GM18519 (cell line): Measurements from ENCODE around the gene HSDL2.
"Not testable (repeated sequence)": the region's sequence is repeated elsewhere in the genome, so short reads cannot be mapped to it uniquely, and the experiment has no call there.

ENCODE experiments used
- ATAC-seq: cut with Tn5 transposase; IDR thresholded peaks from one replicate; pipeline ENCODE4 v1.9.1; 2021; ENCODE audit warnings: mild to moderate bottlenecking, moderate library complexity; ENCODE audit not compliant: unreplicated experiment, low FRiP score

HSDL2 gene

GRCh38 chr9:112365257-112365656 is 14.7 kb upstream of the HSDL2 start:
- ATAC-seq, result not testable (repeated sequence)

- ATAC-seq, result no peak
Observed at GRCh38 chr9:112366591-112366990, 13.3 kb upstream of the HSDL2 start.

GRCh38 chr9:112367465-112367864 is 12.4 kb upstream of the HSDL2 start:
- no peak for ATAC-seq

GRCh38 chr9:112369817-112370216 is 10.1 kb upstream of the HSDL2 start:
- no peak for ATAC-seq

GRCh38 chr9:112371060-112371459 is 8.8 kb upstream of the HSDL2 start:
- ATAC-seq, result no peak

GRCh38 chr9:112373666-112374065 is 6.2 kb upstream of the HSDL2 start:
- ATAC-seq, result not testable (repeated sequence)

GRCh38 chr9:112374232-112374631 is 5.7 kb upstream of the HSDL2 start:
- not testable (repeated sequence) for ATAC-seq

- no peak for ATAC-seq
Observed at GRCh38 chr9:112375361-112375760, 4.5 kb upstream of the HSDL2 start.

GRCh38 chr9:112377087-112377486 is 2.8 kb upstream of the HSDL2 start:
- no peak for ATAC-seq

- ATAC-seq, result no peak
Observed at GRCh38 chr9:112377684-112378327, 2.1 kb upstream of the HSDL2 start.

- ATAC-seq, result peak; percentile 1
Observed at GRCh38 chr9:112378328-112379176, 1.4 kb upstream of the HSDL2 start.

GRCh38 chr9:112379177-112380101 is 469 bp upstream of the HSDL2 start:
- ATAC-seq, result peak; percentile 70

- no peak for ATAC-seq
Observed at GRCh38 chr9:112380825-112381221, 915 bp downstream of the HSDL2 start.

GRCh38 chr9:112382066-112382465 is 2.2 kb downstream of the HSDL2 start:
- no peak for ATAC-seq

- no peak for ATAC-seq
Observed at GRCh38 chr9:112382501-112383364, 2.8 kb downstream of the HSDL2 start.

GRCh38 chr9:112384219-112384618 is 4.3 kb downstream of the HSDL2 start:
- ATAC-seq, result no peak

GRCh38 chr9:112384690-112385089 is 4.8 kb downstream of the HSDL2 start:
- ATAC-seq, result no peak

- ATAC-seq, result no peak
Observed at GRCh38 chr9:112387115-112387514, 7.2 kb downstream of the HSDL2 start.

- not testable (repeated sequence) for ATAC-seq
Observed at GRCh38 chr9:112389897-112390296, 10.0 kb downstream of the HSDL2 start.
